LNCaP clone FGC (cell line): ENCODE data around the gene ARHGEF4.
"Not testable (repeated sequence)": the region's sequence is repeated elsewhere in the genome, so short reads cannot be mapped to it uniquely, and the experiment has no call there.

Source experiments
- DNase-seq: peaks from one replicate; pipeline ENCODE4 v3.0.0-alpha.2; 2011; ENCODE audit warnings: low read depth
- H3K4me3 ChIP-seq: 2 replicates; pipeline ENCODE4 v1.5.1; 2011; ENCODE audit warnings: mild to moderate bottlenecking, low read depth, low read length, control low read depth
- CTCF ChIP-seq: IDR thresholded peaks from 2 replicates; pipeline ENCODE4 v1.5.1; 2012; ENCODE audit warnings: mild to moderate bottlenecking; ENCODE audit not compliant: control insufficient read depth, insufficient read depth; ENCODE audit errors: extremely low read depth

ARHGEF4 gene

GRCh38 chr2:130894326-130894942 is 57.7 kb downstream of the ARHGEF4 start:
- no peak for DNase-seq
- no peak for TF ChIP-seq CTCF
- no peak overlapping the region for H3K4me3 ChIP-seq

GRCh38 chr2:130896813-130897212 is 60.1 kb downstream of the ARHGEF4 start:
- TF ChIP-seq CTCF: no peak
- no peak overlapping the region for H3K4me3 ChIP-seq
- no peak for DNase-seq

- no peak for TF ChIP-seq CTCF
Observed at GRCh38 chr2:130898553-130898952, 61.8 kb downstream of the ARHGEF4 start.

GRCh38 chr2:130899306-130899705 is 62.6 kb downstream of the ARHGEF4 start:
- no peak for DNase-seq
- TF ChIP-seq CTCF: no peak
- no peak overlapping the region for H3K4me3 ChIP-seq

More at GRCh38 chr2:130898553-130898952, 61.8 kb downstream of the ARHGEF4 start:
- H3K4me3 ChIP-seq: no peak overlapping the region
- DNase-seq: no peak

- DNase-seq: no peak
- H3K4me3 ChIP-seq: no peak overlapping the region
- TF ChIP-seq CTCF: no peak
Observed at GRCh38 chr2:130901061-130901460, 64.3 kb downstream of the ARHGEF4 start.

- H3K4me3 ChIP-seq, DNase-seq: not testable (repeated sequence)
Observed at GRCh38 chr2:130901626-130902025, 64.9 kb downstream of the ARHGEF4 start.

GRCh38 chr2:130908832-130909231 is 72.1 kb downstream of the ARHGEF4 start:
- no peak for DNase-seq
- no peak for TF ChIP-seq CTCF
- H3K4me3 ChIP-seq: no peak overlapping the region
